ENCODE data around the gene SCN2B.

Gene SCN2B

DNA sequence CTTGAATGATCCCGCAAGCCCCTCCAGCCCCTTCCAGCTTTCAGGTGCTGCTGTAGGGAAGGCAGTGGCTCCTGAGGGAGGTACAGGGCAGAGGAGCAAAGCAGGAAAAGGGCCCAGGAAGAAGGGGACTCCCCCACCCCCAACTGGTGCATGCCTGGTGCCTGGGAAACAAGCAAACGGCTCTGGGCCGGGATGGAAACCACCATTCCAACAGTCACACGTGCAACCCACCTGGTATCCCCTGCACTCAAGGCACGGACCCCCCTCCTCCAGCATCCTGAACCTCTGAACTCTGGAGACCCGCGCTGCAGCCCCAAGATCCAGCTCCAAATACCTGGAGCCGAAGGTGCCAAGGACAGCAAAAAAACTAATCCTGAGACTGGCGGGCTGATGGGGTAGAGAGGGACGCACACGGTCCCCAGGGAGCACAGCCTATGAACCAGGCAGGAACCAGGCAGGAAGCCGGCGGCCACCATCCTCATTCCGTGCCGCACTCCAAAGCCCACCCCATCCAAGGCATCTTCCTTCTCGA, 24.4 kb downstream of the SCN2B start:
- DNase-seq: no peak

DNA sequence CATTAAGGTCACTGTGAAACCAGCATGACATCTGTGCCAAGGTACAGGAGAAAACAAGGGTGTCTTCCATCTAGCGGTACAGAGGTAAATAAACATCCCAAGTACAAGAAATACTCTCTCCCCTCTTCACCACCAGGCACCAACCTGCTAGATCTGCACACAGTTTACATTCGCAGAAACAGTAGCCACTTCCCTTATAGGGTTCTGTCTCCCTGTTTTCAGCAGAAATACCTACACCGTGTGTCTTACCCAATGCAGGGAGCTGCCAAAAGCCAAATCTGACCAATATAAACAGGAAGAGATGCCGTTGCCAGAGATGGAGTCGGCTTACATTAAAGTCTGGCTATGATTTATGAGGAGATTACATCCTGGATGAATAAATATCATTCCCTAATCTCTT, 25.0 kb downstream of the SCN2B start:
- no peak for DNase-seq

DNA sequence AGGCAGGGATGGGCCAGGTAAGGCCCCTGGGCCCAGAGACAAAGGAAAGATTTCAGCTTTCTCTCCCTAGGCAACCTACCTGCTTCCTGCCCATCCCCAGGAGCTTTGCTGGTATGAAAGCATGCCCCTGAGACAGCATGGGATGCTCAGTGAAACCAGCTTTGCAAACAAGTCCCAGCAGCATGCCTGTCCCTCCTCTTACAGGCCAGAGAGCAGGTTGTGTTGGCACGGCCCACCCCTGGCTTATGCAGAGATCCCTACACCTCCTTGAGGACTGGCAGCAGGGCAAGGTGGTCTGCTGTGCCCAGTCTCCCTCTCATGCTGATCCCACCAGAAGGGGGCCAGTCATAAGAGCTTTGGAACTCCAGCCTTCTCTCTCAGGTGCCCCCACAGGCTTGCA, 26.9 kb downstream of the SCN2B start:
- DNase-seq: no peak

DNA sequence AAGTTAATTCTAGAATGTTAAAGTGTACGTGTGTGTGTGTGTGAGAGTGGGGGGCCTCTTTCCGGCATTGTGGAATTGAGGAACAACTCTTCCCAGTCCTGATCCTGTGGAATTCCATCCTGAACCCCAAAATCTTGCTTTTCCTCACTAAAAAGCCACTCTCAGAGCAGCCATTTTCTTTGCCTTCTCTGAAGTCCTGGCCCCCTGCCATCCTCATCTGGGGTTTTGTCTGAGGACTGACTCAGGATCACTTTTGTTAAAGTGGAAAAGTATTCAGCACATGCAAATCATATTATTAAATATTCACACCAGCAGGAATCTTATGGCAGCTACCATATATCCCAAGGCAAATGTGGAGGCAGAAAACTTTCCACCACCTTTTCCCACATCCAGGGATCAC, 27.6 kb downstream of the SCN2B start:
- DNase-seq: no peak

DNA sequence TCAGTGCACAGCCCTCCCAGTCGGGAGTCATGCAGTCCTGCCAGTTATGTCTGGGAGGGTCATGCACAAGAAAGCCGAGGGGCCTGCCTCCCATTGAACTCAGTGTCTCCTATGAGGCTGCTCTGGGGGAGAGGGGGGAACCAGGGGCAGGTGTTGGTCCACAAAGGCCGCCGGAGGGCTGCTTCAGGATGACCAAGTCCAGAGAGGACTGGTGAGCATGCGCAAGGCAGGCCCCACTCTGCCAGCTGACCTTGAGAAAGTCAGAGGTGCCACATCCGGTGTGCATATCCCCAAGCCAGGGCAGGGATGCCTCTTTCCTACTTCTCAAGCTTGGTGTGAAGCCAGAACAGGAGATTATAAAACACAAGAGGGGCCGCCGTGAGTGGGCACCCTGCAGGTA, 28.2 kb downstream of the SCN2B start:
- no peak for DNase-seq

DNA sequence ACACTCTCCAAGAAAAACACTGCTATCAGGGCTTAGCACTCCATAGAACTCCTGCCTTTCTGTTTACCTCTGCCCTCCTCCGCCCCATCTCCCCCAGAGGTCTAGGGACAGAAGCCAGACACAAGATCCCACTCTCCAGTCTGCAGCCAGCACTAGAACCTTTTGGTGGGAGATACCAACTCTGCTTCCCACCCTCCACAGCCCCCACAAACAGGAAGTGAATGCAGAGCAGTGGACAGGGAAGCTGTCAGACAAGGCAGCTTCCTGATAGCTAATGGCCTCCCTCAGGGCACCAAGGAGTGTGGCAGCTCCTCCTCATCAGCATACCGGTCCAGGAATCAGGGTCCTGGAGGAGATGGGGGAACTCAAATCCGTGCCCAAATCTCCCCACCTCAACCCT, 28.9 kb downstream of the SCN2B start:
- no peak for DNase-seq

DNA sequence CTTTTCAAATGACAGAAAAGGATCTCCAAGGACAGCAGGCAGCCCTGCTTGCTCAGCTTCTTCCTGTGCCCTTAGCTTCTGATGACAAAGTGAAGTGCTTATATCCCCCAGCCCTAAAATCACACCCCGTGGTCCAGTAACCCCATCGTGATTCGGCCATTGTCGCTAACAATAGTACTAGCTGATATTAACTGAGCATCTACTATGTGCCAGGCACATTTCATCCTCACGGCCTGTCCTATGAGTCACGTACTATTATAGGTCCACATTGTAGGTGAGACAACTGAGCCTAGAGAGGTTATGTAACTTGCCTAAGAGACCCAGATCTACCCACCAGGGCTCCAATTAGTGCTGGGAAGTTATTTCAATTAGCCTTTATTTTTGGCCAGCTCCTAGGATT, 29.9 kb downstream of the SCN2B start:
- no peak for DNase-seq

DNA sequence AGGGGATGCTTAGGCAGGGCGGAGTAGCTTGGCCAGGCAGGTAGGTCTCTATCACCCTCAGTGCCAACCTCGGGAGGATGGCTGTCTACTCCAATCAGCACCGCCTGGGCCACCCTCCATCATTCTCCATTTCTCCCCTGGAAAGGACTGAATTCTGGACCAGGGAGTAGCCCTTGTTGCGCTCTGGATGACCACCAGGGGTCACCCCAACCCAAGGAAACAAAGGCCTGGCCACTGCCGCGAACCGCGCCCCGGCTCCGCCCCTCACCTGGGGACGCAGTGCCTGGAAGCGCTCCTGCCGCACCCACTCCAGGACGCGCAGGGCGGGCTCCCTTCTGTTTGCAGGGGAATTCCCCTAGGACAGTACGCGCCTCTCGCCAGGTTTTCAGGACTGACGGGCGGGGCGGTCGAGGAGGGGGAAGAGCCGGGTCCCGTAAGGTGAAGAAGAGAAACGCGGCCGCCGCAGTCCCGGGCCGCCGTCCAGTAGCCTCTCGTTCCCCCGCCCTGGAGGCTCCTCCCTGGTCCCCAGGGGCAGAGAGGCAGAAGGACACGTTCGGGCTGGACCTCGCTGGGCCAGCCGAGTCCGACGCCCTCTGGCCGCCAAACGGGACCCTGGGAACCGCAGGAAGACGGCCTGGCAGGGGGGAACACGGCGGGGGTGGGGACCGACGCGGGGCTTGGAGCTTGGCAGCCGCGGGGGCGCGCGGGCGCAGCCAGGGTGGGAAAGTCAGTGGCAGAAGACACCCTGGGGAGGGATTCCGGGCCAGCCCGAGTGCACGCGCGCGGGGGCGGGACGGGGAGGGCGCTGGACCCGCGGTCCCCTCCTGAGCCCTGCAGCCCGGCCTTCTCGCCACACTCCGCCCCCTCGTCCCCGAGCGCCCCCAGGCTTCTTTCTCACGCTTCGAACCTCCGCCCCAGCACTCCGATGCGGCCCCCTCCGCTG, 30.9 kb downstream of the SCN2B start:
- no peak for DNase-seq

DNA sequence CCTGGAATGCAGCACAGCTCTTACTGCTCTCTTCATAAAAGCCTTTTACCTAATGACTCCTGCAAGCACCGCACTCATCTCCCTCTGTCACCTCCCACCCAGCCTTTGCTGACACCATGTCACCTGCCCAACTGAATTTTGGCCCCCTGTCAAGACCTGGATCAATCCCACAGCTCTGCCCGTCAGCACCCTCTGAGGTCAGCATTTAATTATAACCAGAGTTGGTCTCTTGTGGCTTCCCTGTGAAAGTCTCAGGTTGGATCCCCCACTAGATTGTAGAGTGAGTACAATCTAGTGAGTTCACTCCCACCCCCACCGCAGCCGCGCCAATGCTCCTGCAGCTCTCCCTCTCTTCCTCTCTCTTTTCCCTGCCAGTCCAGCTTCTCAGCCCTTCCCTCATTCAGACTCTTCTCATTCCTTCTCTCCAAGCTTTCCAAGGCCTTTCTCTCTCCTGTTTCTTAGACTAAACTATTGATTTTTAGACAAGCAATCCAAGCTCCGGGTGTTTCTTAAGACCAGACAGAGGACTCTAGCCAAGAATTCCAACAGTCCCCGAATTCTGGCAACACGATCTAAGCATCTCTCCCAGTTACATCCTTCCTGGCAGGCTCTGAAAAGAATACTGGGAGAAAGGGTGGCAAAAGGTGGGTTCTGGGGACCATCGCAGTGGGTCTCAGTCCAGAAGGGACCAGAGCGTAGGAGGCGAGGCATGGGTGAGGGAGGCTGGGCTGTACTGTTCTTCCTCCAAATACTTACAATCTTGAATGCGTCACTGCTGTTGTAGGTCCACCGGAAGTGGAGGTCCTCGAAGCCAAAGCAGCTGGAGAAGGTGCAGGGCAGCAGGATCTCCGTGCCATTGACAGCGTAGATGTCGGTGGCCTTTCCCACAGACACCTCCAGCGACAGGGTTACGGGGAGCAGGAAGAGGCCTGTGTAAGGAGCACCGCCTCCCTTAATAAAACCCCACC, 31.9 kb downstream of the SCN2B start:
- DNase-seq: no peak

DNA sequence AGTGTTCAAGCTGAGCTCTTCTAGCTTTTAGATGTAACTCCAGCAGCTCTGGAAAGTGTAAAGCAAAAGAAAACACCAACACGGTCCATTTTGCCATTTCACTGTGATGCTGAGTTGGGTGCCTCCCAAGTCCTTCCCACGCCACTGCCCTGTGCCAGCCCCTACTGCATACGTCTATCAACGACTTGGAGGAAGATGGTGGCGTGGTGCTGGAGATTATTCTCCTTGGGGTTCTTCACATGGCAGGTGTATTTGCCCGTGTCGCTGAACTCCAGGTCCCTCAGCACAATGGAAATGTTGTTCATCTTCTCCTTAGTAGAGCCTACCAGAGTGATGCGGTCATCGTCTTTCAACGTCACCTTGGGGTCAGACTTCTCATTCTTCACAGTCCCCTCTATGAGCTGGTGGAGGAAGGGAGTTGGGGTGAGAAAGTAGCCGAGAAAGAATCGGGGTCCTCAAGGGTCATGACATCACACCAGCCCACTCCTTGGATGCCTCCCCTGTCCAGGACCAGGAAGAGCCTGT, 32.7 kb downstream of the SCN2B start:
- DNase-seq: no peak

DNA sequence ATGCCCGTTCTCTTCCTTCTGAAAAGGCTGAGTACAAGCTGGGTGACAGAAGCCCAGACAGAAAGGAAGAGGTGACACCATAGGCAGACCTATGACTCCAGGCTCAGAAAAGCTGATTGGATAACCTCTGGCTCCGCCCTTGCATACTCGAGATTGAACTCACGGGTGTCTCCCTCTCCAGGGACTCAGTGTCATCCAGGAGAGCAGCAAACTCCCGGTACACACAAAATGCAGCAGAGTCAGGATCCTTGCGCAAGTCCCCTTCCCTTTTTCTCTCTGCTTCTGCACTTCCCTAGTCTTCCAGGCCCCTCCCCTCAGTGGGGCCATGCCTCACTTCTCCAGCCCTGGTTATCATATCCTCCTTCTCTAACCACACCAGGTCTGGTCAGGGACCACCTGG, 33.6 kb downstream of the SCN2B start:
- no peak for DNase-seq

DNA sequence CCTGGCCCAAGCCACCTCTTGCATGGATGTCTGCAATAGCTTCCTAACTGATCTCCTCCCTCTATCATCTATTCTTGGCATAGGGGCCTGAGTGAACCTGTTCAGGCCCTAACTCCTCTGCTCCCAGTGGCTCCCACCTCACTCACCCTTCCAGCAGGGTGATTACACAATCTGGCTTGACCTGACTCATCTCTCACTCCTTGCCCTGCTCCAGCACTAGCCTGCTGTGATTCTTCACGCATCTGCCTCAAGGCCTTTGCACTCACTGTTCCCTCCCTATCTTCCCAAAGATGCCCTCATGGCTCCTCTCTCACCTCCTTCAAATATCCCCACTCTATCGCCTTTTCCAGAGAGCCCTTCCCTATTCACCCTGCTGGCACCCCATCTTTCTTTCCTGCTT, 34.4 kb downstream of the SCN2B start:
- no peak for DNase-seq

DNA sequence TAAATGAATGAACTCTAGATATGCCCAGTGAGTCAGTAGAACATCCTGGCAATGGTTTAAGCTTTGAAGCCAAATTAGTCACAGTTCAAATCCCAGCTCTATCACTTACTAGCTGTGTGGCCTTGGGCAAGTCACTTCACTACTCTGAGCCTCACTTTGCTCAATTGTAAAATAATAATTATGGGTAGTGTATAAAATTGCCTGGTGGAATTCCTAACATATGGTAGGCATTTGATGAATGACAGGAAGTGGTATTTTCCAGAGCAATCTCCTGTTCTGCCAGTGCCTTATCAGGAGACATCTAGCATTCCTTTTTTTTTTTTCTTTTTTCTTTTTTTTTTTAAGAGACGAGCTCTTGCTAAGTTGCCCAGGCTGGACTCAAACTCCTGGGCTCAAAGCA, 36.9 kb downstream of the SCN2B start:
- no peak for DNase-seq

DNA sequence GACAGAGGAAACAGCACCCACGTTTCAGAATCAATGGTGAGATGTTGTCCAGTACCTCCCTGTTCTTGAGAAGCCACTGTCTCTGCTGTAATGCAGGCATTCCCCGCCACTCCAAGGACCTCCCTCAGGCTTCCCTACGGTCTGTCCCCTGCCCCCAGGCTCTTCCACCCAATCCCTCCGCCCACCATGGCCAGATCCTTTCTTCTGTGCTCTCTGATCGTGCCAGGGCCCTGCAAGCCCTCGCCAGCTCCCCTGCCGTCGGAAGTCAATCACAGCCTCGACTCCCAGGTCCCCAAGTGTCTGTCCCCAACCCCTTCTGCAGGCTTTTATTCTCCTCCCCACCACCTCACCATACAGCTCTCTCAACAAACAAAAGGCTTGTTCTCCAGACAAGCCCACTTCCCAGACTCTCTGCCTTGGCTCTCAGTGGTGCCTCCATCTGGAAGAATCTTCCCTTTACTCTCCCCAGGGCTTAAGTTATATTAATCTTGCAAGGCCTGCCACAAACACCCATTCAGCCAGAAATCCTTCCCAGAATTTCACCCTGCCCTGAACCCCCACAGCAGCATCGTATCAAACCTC, 37.5 kb downstream of the SCN2B start:
- no peak for DNase-seq

DNA sequence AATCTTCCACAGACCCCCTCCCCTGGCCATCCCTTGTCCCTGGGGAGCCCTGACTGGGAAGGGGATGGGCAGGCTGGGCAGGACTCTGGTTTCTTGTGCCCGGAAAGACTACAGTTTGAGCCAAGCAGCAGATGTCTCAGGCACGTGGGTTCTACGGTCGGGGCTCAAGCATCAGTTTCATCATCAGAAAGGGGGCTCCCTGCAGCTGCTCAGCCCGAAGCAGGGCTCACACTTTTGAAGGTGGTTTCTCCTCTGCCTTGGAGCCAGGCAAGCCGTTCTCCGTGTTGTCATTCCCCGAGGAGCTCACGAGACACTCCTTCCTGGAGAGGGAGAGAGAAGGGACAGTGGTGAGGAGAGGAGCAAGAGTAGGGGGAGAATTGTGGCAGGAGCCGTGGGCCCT, 39.6 kb downstream of the SCN2B start:
- DNase-seq: no peak

DNA sequence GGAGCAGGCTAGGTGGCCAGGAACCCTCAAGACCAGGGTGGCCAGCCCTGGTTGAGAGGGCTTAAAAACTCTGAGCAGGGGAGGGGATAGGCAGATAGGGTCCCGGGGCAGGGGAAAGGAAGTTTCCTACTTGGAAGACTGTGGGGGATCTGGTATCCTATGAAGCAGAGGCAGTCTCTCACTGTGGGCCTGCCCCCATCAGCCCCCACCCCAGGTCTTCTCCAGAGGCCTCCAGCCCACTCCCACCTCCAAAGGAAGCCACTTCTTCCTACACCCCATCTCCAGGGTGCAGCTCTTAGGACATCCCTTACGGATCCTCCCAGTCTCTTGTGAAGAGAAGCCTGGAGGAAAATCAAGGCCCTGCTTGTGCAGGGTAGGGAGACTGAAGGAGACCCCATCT, 40.1 kb downstream of the SCN2B start:
- no peak for DNase-seq

DNA sequence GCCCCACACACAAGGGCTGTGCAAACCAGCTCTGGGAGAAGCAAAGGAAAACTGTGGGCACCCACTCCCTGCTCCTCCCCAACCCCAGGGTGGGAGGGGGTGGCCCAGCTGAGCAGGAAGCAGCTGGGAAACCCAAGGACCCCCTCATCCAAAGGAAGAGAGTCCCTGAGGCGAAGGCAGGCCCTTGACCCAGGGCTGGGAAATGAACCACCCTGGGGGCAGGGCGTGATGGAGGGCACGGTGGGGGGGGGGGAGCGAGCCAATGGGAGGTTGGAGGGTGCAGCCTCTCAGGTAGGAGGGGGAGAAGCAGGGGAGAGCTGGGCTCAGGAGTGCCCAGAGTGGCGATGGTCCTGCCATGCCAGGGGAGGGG, 40.7 kb downstream of the SCN2B start:
- no peak for DNase-seq

DNA sequence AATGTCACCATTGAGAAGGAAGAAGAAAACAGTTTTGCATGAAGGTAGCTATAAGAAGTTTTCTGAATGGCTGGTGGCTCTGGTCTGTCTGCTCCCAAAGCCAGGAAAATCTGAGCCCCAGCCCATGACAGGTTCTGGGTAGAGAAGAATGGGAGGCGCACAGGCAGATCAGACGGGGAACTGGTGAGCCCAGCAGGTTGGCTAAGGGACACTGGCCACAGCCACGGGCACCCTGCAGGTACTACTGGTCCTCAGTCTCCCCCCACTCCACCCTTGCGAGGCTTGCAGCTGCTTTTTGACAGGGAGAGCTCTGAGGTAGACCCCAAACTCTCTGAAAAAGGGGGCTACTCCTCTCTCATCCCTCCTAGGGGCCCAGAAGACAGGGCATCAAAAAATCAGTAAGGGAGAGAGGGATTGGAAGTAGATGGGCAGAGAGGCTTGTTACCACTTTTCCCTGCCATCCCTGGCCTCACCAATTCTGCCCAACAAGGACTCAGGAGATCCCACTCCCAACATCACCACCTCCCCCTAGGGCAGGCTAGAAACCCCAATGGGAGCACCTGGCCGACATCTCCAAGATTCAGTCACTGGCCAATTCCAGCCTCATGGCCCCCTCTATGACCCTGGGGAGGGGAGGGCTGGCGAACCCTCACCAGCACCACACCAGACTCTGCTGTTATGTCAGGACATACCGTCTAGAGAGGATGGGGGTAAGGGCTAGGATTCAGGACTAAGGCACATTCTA, 41.2 kb downstream of the SCN2B start:
- DNase-seq: no peak

DNA sequence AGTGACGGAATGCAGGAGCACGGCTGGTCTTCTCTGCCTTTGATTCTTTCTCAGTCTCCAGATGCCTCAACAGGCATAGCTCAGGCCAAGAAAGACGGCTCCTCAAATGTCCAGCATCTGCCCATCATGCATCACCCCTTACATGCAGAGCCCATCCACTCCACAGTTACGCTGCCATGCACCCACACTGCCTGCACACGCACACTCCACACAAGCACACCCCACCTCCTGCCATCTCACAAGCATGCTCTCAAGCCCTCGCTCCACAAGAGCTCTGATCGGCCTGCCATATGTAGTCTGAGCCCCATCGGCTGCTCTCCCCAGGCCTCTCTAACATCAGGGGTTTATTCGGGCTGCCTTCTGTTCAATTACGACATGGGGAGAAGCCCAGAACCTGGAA, 42.6 kb downstream of the SCN2B start:
- no peak for DNase-seq

DNA sequence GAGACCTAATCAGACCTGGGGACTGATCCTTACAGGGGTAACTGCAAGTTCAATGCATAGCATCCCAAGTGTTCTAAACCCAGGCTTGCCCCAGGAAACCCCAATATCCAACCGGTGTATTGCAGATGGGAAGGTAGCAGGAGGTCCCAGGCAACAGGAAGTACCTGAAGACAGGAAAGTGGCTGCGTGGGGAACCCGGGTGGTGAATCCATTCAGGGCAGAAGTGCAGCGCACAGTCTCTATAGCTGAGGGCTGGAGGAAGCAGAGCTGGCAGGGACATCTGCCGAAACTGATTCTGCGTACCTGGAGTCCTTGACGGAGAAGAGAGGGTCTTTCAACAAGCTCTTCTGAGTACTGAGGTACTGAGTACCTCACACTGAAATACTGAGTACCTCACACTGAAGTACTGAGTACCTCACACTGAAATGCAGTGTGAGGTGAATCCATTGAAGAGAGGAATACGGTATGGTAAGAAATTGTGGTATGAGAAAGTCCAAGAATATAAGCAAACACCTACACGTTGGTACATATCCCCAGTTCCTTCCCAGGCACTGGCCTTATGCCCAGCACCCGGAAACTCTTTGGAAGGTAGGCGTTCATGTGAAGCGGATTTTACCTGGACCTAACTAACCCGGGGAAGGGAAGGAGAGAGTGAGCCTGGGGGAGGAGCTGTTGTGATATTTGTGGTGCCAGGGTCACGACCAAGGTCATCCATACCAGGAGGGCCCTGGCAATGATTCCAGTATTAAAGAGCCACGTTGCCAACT, 43.9 kb downstream of the SCN2B start:
- no peak for DNase-seq

DNA sequence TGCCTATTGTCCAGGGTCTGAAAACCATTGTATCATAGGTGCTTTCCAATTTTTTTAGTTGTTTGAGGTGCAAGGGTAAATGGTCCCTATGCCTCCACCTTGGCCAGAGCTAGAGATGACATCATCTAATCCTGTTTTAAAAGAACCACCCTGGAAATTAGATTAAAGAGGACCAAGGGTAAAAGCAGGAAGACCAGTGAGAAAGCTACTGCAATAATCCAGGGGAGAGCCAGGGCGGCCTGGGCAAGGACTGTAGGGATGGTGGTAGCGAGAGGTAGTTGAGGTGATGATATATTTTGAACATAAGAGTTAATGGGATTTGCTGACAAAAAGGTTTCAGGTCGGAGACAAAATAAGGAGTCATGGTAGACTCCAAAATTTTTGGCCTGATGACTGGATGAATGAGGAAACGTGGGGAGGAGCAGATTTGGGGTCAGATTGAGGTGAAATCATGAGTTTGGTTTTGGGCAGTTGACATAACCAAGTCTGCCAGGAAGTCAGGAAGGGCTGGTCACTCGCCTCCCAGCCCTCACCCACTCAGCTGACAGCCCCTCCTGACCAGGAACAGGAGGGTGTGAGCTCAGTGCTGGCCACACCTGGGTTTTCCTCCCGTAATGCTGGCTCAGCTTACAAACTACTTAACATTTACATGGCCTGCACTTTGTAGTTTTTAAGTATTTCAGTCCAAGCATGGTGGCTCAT, 46.8 kb downstream of the SCN2B start:
- DNase-seq: no peak

Measured in DMS 273 treated with DMSO at 0.1 percent for 48 hours (cell line).